Ramos (cell line): ENCODE measurements around the gene SAG.

Experiments used
- in situ Hi-C: fragments of 300-500 bp; cut with MboI; formaldehyde crosslinking; loops from one replicate; pipeline ENCODE4 v1.14.3; 2022; ENCODE audit warnings: low sequenced_read_pairs; ENCODE audit not compliant: unreplicated experiment

The SAG gene

DNA sequence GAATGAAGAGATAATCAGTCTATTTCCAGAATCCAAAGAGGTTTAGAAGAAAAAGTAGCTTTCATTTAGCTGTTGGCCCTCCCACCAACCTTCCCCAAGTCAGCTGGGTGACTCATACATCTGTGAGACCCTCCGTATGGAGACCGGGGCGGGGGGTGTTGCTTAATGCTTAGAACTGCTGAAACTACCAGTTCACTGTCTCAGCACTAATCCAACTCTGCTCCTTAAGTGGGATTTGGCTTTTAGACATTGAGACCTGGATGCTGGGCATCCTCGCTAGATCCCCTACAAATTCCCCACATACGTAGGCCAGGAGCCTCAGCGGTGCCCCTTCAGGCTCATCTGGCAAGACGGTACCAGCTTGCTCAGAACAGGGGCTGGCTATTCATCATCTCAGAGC lies at the start of gene SAG:
Gene SAG, plus strand, starts transcription at position 252 of the 400 bp plus-strand sequence. CDS start 1,374 bp downstream, outside the sequence.
- in situ Hi-C loops: no loop called here

DNA sequence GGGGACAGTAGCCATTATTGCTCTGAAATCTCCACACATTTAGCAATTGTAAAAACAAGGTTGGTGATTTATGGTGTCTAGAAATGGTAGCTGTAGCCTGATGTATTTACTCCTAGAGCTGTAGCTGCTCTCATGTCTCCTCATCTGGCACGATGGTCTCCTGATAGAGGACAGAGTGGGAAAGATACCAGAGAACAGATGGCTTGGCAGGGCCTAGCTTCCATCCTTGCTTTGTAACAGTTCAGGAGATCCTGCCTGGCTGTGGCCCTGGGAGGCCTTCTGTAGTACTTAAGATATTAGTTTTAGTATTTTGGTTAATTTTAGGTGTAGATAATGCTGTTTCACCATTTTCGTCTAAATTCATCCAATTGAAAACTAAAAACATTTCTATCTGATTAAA lies 49.4 kb upstream of the SAG start:
- in situ Hi-C loops: loop anchor here (10.0 kb wide), 1 partner anchor 653 kb away; no protein-coding TSS in a partner anchor

DNA sequence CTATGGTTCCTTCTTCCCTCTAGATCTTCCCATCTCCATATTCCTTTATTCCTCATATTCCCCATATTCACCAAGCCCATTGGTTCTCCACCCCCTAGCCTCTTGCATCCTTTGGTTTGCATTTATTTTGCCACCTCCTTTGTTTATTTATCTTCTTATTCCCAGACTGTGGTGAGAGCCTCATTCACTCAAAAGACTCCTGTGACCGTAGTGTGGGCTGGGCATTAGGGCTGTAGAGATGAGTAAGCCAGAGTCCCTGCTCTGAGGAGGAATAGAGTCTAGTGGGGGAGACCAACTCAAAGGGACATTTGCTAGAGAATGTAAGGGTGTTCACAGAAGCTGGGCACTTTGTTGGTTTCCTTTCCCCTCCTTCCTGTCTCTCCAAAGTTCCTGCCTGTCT lies 47.9 kb upstream of the SAG start:
- in situ Hi-C loops: loop anchor here (10.0 kb wide), 1 partner anchor 655 kb away; no protein-coding TSS in a partner anchor

DNA sequence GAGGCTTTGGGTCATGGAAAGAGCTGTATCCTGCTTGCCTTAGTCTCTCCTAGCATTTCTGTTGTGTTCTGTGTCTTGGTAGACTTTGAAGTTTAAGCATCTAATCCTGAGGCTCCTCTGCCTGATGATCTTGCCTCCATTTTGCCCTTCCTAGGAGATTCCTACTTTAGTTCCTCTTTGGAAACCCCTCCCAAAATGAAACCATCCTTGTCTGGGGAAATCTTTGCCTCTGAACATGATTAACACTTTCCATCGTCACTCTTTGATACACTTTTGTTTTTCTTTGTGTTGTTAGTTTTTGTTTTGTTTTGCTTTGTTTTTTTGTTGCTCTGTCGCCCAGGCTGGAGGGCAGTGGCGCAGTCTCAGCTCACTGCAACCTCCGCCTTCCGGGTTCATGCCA lies 47.0 kb upstream of the SAG start:
- in situ Hi-C loops: no loop called here

- in situ Hi-C loops: no loop called here
Observed at GRCh38 chr2:233261819-233262555, 45.6 kb upstream of the SAG start.

DNA sequence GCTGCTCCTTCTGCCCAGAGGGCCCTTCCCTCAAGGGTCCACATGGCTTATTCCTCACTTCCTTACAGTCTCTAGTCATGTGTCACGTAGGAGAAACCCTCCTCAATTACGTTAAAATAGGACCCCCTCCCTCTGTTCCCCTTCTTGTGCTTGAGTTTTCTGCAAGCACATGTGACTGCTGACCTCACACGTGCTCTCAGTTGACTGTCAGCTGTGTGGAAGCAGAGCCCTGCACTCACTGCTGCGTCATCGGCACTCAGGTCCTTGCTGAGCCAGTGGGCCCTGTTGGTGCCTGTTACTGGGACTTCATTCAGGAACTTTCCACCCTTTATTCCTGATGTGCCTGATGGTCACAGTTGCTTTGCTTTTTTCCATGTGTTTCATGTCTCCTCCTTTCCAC lies 45.1 kb upstream of the SAG start:
- in situ Hi-C loops: no loop called here

DNA sequence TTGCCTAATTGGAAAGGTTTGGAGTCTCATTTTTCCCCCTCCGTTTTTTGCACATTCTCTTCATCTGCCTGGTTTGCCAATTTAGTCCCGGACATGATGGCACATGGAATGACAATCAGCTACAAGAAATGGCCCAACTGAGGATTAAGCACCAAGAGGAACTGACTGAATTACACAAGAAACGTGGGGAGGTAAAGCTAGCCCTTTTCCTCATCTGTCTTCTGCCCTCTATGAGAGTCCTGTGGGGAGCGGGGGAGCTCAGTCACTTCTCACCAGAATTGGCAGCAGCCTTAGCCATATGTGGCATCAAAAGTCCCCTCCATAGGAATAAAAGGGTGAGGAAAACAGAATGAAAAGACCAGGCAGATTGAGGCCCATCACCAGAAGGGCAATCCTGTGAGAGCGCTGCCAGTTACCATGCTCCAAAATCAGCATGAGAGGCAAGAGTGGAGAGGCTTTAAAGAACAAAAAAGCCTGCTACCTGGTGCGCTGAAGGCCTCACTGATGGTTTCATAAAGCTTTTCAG lies 44.5 kb upstream of the SAG start:
- in situ Hi-C loops: no loop called here

- in situ Hi-C loops: no loop called here
Observed at GRCh38 chr2:233264667-233265066, 42.9 kb upstream of the SAG start.

DNA sequence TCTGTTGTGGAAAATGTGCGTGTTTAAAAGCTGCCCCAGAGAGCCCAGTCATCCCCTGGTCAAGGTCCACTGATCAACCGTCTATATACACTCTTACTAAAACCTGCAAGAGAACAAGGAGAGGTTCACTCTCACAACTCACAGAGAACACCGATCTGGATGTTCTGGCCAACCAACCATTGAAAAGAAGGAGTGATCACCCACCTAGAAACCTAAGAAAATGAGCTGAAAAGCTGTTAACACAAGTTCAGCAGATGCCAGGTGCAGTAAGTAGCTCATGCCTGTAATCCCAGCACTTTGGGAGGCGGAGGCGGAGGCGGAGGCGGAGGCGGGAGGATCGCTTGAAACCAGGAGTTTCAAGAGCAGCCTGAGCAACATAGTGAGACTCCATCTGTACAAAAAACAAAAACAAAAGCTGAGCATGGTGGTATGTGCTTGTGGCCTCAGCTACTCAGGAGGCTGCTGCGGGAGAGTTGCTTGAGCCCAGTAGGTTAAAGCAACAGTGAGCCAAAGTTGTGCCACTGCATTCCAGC lies 41.7 kb upstream of the SAG start:
- in situ Hi-C loops: no loop called here

DNA sequence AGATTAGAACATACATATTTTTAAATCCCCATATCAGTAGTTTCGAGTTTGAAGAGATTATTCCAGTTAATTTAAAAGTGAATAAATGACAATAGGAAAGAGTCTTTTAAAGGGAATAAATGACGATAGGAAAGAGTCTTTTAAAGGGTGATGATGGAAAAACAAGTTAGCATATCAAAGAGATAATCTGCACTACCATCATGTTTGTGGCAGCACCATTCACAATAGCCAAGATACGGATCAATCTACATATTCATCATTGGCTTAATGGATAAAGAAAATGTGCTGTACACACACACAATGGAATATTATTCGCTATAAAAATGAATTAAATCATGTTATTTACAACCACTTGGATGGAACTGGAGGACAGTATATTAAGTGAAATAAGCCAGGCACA lies 41.1 kb upstream of the SAG start:
- in situ Hi-C loops: no loop called here

- in situ Hi-C loops: no loop called here
Observed at GRCh38 chr2:233267516-233268245, 39.9 kb upstream of the SAG start.

- in situ Hi-C loops: no loop called here
Observed at GRCh38 chr2:233270366-233270765, 37.2 kb upstream of the SAG start.

GRCh38 chr2:233270951-233271350 lies 36.7 kb upstream of the SAG start:
- in situ Hi-C loops: no loop called here

DNA sequence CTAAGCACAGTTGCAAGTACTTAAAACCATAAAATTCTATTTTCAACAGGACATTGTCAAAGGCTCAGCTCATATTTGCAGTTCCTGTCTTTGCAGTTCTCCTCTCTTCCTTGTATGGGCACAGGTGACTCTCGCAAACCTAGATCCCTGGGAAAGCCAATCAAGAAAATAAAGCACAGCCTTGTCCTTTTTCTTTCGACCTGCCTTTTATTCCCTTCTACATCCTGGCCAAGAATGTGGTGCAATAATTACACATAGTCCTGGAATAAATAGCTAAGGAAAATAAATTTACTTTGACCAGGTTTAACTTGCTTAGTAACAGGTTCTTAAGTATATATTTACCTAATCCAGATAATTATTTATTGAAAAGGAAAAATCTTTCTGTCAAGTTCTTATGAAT lies 35.9 kb upstream of the SAG start:
- in situ Hi-C loops: no loop called here

- in situ Hi-C loops: no loop called here
Observed at GRCh38 chr2:233273120-233273519, 34.5 kb upstream of the SAG start.

- in situ Hi-C loops: no loop called here
Observed at GRCh38 chr2:233275223-233275622, 32.4 kb upstream of the SAG start.

GRCh38 chr2:233278921-233279320 lies 28.7 kb upstream of the SAG start:
- in situ Hi-C loops: no loop called here

GRCh38 chr2:233280114-233280693 lies 27.4 kb upstream of the SAG start:
- in situ Hi-C loops: no loop called here

- in situ Hi-C loops: no loop called here
Observed at GRCh38 chr2:233281553-233281952, 26.1 kb upstream of the SAG start.

GRCh38 chr2:233281992-233282603 lies 25.5 kb upstream of the SAG start:
- in situ Hi-C loops: no loop called here
